Measurements from ENCODE around the gene METTL13.

GRCh38 chr1:171772312-171772711 lies 9.1 kb upstream of the METTL13 start:
- no peak for TF ChIP-seq CTCF (IDR thresholded peaks at IDR 0.05)
- TF ChIP-seq POLR2A (IDR thresholded peaks at IDR 0.05): no peak

All from stomach (tissue), 4 donors.